ENCODE data around the gene MLPH. TPM values are rescaled to one million over a fixed set of nuclear protein-coding genes. Genes with fewer than 3 reads are reported as not detected.

The MLPH gene
- total and polyA plus RNA-seq, 10 donors, result 0.09 to 1.4 (median 0.35) TPM; not detected in 3

DNA sequence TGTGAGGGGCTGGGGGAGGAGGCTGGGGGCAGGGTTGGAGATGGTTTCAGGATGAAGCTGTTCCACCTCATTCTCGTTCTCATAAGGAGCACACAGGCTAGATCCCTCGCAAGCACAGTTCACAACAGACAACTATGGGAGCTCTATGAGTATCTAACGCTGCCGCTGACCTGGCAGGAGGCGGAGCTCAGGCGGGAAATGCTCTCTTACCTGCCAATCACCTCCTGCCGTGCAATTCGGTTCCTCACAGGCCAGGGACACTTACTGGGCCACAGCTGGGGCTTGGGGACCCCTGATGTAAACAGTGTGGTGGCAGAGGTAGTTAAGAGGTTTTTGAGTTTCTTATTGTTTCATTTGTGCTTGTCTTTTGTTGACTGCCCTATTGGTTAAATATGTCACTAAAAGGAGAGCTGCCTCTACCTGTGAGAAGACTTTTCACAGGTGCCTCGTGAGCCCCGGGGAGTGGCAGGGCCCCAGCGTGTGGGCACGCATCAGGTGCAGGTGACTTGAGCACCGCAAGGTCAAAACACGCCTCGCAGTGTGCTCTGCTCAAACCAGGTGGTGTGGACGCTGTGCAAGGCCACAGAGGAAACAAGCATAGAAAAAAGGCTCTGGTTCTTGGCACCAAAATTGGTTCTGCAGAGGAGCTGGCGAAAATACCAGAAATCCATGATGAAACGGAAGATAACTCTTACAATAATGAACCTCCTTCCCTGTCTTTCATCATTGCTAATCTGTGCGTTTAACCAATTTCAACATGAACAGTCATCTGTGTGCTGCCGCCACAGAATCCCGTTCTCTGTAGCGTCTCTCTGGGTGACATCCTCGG, 10.2 kb downstream of the MLPH start:
- 72 to 86% (median 79%) methylated on average over 23 of the region's 23 CpGs for WGBS, 5 donors
- no peak overlapping the region for H3K27ac ChIP-seq
- intact Hi-C loops (cut with DNase I; ENCODE audit: low total_unique reads), result no loop called here
- H3K36me3 ChIP-seq, result no peaks in the 10 kb centered on the region
- H3K4me1 ChIP-seq, result no peaks in the 10 kb centered on the region
- H3K9me3 ChIP-seq, result peaks cover 0 to 8% (median 6%) of the 10 kb centered on the region in 8 donors
- peaks cover 0 to 74% (median 6%) of the 10 kb centered on the region in 7 donors for H3K27me3 ChIP-seq (replicated peaks in 1 of 7)
- no peak for DNase-seq
- TF ChIP-seq POLR2A (IDR thresholded peaks at IDR 0.05) (no peak), POLR2AphosphoS5 (IDR thresholded peaks at IDR 0.05) (no peak), CTCF (IDR thresholded peaks at IDR 0.05 in 8 of 11, conservative IDR thresholded peaks at IDR 0.05 in 3 of 11) (no peak)
- H3K4me3 ChIP-seq, result no peak overlapping the region

DNA sequence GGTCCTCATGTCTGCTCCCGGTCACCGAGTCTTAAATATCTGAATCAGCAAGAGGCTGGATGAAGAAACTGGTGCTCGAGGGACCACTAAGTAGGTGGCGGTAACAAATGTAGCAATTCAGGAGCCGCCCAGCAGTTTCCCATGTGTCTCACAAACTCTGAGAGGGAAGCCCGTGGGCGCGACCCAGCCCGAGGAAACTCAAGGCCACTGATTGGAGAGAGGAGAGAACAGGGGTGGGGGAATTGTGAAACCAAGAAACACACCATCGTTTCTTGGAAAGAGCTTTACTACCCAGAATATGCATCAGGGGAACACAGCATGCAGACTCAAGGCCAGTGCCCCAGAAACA, 10.8 kb downstream of the MLPH start:
- Histone ChIP-seq H3K9me3 (peaks cover 0 to 2% (median under 1%) of the 10 kb centered on the region in 8 donors), H3K4me3 (no peak overlapping the region), H3K36me3 (no peaks in the 10 kb centered on the region), H3K4me1 (no peaks in the 10 kb centered on the region), H3K27me3 (replicated peaks in 1 of 7) (peaks cover 0 to 73% (median 6%) of the 10 kb centered on the region in 7 donors), H3K27ac (no peak overlapping the region)
- intact Hi-C loops (cut with DNase I; ENCODE audit: low total_unique reads), result no loop called here
- peak; percentile 42 for DNase-seq
- no peak for TF ChIP-seq POLR2A (IDR thresholded peaks at IDR 0.05)
- no peak for TF ChIP-seq CTCF (IDR thresholded peaks at IDR 0.05 in 8 of 11, conservative IDR thresholded peaks at IDR 0.05 in 3 of 11)
- no peak for TF ChIP-seq POLR2AphosphoS5 (IDR thresholded peaks at IDR 0.05)
- WGBS, 5 donors, result 52 to 72% (median 57%) methylated on average over 10 of the region's 10 CpGs

DNA sequence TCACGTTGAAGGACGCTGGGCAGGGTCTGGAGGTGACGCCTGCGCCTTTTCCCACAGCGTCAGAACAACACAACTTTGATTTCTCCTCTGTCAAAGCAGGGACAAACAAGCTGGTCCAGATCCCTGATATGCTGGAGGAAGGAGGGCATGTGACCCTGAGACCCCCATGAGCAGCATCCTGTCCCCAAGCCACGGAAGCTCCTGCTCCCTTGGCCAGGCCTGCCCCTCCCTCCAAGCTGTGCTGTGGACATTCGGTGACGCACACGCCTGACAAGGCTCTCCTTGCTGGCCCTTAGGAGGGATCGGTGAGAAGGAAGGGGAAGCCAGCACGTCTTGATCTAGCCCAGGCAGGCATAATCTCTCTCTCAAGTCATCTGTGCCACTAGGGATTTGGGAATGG, 11.3 kb downstream of the MLPH start:
- intact Hi-C loops (cut with DNase I; ENCODE audit: low total_unique reads), result no loop called here
- H3K9me3 ChIP-seq, result no peaks in the 10 kb centered on the region
- DNase-seq, result no peak
- H3K4me3 ChIP-seq, result no peak overlapping the region
- 52 to 66% (median 61%) methylated on average over 11 of the region's 11 CpGs for WGBS, 5 donors
- H3K27ac ChIP-seq, result no peak overlapping the region
- peaks cover 0 to 76% (median 6%) of the 10 kb centered on the region in 7 donors for H3K27me3 ChIP-seq (replicated peaks in 1 of 7)
- no peaks in the 10 kb centered on the region for H3K4me1 ChIP-seq
- no peaks in the 10 kb centered on the region for H3K36me3 ChIP-seq
- TF ChIP-seq POLR2A (IDR thresholded peaks at IDR 0.05) (no peak), CTCF (IDR thresholded peaks at IDR 0.05 in 8 of 11, conservative IDR thresholded peaks at IDR 0.05 in 3 of 11) (no peak), POLR2AphosphoS5 (IDR thresholded peaks at IDR 0.05) (no peak)

- Histone ChIP-seq H3K4me1 (no peaks in the 10 kb centered on the region), H3K27me3 (replicated peaks in 1 of 7) (peaks cover 0 to 83% (median 6%) of the 10 kb centered on the region in 7 donors), H3K36me3 (no peaks in the 10 kb centered on the region), H3K27ac (no peak overlapping the region), H3K9me3 (no peaks in the 10 kb centered on the region), H3K4me3 (no peak overlapping the region)
- TF ChIP-seq POLR2A (IDR thresholded peaks at IDR 0.05) (no peak), POLR2AphosphoS5 (IDR thresholded peaks at IDR 0.05) (no peak), CTCF (IDR thresholded peaks at IDR 0.05 in 8 of 11, conservative IDR thresholded peaks at IDR 0.05 in 3 of 11) (no peak)
- 53 to 62% (median 56%) methylated on average over 13 of the region's 13 CpGs for WGBS, 5 donors
- intact Hi-C loops (cut with DNase I; ENCODE audit: low total_unique reads), result no loop called here
- no peak for DNase-seq
These were observed 13.8 kb downstream of the MLPH start for GRCh38 chr2:237500681-237501424.
